Fibroblast of pulmonary artery (primary cell): ENCODE measurements around the gene NCOA5.

ENCODE experiments used
- DNase-seq: peaks from one replicate; pipeline ENCODE4 v3.0.0-alpha.2; 2010; ENCODE audit warnings: low read depth
- H3K4me3 ChIP-seq: replicated peaks from 2 replicates; pipeline ENCODE4 v1.5.1; 2011; ENCODE audit warnings: low read depth, mild to moderate bottlenecking, control low read depth, low read length, moderate library complexity
- TF ChIP-seq, protein P1 (sequence below): IDR thresholded peaks from 2 replicates; pipeline ENCODE4 v1.5.1; 2011; ENCODE audit warnings: mild to moderate bottlenecking, control low read depth, low read length, inconsistent platforms; ENCODE audit errors: missing control alignments

The NCOA5 gene

DNA sequence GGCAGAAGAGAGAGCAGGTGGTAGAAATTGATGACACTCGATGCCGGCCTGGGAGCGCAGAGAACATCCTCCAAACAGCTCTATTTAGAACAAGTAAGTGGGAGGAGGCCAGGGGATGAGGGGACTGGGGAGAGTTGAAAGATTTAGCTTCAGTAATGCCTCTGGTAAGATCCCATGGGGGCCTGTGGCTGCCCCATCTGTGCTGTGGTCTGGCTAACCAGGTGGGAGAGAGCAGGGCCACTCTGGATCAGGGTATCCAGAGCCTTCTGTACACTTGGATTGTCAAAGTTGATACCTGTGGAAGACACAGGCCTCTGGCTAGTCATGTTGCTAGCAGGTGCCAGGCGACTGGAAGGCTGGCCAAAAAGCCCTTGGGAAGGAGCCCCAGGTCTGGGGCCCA is 27.6 kb downstream of the NCOA5 start:
- H3K4me3 ChIP-seq = no peak overlapping the region
- no peak for DNase-seq
- TF ChIP-seq, protein P1, sequence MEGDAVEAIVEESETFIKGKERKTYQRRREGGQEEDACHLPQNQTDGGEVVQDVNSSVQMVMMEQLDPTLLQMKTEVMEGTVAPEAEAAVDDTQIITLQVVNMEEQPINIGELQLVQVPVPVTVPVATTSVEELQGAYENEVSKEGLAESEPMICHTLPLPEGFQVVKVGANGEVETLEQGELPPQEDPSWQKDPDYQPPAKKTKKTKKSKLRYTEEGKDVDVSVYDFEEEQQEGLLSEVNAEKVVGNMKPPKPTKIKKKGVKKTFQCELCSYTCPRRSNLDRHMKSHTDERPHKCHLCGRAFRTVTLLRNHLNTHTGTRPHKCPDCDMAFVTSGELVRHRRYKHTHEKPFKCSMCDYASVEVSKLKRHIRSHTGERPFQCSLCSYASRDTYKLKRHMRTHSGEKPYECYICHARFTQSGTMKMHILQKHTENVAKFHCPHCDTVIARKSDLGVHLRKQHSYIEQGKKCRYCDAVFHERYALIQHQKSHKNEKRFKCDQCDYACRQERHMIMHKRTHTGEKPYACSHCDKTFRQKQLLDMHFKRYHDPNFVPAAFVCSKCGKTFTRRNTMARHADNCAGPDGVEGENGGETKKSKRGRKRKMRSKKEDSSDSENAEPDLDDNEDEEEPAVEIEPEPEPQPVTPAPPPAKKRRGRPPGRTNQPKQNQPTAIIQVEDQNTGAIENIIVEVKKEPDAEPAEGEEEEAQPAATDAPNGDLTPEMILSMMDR = no peak

DNA sequence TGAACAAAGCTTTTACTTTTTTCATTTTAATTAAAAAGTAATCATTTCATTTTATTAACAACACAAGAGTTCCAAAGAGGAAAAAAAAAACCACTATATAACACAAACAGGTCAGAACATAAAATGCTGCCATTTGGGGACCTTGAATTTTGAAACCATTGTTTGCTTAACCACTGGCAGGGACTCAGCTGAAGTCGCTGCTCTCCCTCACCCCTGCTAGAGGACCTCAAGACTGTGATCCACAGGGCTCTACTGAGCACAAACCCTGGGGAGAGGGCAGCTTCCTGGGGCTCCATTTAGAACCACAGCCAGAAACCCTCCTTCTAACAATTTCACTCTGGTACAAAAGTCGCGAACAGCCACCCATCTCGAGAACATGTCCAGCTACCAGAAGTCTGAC is 28.8 kb downstream of the NCOA5 start:
- TF ChIP-seq, protein P1 = no peak
- H3K4me3 ChIP-seq = no peak overlapping the region
- no peak for DNase-seq

DNA sequence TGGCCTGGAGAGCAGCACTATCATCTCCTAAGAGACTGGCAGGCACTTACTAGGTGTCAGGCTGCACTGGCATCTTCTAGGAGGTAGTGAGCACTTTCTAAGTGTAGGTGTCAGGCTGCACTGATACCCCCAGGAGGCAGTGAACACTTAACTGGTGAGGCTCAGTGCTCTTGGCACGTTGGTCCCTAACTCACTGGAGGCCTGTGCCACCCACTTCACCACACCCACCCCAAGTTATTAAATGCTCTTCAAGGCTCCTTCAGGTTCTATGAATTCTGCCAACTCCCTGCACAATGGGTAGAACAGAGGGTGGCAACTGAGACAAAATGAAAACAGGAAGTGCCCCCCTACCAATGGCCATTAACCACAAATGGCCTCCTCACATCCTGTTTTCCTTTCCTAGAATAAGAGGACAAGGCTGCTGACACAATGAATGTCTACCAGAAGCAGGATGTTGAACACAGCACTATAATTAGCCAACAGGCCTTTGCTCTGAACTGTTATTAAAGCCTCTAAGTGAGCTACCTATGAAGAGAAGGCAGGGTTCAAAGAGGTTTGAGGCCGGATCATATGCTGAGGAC is 29.4 kb downstream of the NCOA5 start:
- DNase-seq = peak; percentile 10
- no peak overlapping the region for H3K4me3 ChIP-seq
- TF ChIP-seq, protein P1 = no peak

DNA sequence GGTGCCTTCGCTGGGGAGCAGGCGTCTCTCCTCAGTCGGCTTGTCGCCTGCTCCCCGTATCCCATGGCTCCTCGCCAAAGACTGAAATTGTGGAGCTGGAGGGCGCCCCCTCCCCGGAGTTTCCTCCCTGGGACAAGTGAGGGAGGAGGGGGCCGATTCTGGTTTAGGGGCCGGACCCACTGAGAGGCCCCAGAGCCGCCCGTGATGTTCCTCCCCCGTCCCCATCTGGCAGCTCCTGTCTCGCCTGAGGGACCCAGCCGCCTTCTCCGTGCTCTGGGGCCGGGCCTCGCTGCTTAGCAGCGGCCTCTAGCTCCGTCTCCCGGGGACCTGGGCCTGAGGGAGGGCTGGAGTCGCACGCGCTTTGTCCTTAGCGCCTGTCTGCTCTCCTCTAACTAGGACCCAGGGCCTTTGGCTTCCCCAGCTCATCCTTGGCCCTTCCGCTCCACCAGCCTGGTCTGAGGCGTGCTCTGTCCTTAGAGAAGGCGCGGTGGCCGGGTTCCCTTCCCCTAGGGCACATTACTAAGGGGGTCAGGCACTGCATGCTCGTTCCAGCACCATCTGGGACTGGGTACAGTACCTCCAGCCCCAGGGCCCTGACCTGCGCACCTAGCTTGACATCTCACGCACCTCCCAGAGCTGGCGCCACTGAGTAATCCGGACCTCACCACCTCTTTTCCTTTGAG is 31.0 kb downstream of the NCOA5 start:
- H3K4me3 ChIP-seq = peak overlapping the region; percentile 42

DNA sequence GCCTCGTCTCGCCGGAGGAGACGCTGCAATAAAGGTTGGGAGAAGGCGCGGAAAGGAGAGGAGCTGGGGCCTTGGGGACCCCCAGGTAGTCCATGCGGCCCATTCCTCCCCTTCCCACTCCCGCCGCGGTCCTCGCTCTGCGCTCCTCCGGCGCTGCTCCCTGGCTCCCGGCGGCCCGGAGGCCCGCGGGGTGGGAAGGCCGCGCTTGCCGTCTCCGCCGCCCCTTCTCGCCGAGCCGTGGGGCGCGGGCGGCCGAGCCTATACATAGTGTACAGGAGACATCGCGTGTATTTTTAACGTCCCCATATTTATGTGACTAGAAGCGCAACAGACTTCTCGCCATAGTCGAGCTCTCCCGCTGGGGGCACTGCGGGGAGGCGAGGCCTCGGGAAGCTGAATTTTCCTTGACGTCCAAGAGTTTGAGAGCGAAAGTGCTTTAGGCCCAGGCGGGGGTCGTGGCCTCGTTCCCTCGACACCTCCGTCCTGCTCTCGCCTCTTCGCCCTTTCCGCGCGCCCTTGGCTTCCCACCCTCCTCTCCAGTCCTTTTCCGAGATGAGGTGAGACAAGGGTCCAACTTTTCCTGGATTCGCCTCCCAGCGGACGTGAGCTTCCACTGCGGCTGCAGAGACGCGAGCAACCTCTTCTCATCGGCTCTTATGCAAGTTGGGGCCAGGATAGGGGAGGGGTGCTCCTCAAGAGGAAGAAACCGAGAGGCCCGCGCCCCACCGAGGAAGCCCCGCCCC is 31.7 kb downstream of the NCOA5 start:
- peak overlapping the region; percentile 42 for H3K4me3 ChIP-seq
- TF ChIP-seq, protein P1 = peak; percentile 47
- DNase-seq = peak; percentile 50

More for the DNA sequence above, 31.0 kb downstream of the NCOA5 start:
- TF ChIP-seq, protein P1 = no peak
- no peak for DNase-seq

DNA sequence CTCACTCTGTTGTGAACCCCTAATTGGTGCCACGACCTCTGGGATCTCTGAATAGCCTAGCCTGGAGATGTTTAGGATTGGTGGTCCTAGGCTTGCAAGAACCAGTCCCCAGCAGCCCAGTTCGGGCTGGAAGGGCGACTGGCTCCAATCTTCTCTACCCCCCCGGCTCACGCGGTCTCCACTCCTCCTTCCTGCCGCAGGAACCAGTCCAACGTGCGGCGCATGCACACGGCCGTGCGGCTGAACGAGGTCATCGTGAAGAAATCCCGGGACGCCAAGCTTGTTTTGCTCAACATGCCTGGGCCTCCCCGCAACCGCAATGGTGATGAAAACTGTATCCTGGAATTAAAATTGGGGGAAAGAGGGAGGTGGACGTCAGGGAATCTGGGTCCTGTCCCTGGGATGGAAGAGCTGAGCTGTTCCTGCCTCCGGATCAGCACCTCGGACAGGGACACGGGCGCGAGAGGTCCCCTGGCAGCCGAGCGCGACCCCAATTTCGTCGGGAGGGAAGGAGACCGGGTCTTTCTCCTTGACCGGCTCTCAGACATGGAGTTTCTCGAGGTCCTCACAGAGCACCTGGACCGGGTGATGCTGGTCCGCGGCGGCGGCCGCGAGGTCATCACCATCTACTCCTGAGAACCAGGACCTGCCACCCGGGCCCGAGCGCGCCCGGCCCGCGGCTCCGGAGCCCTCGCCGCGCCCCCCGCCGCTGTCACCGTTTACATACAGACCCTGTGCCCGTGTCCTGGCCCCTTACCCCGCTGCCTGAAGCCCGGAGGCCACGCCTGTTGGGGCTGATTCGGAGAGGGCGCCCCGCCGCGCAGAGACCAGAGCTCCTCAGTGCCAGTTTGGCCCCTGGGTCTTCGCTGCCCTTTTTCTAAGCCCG is 32.5 kb downstream of the NCOA5 start:
- H3K4me3 ChIP-seq = no peak overlapping the region
- TF ChIP-seq, protein P1 = no peak
- peak; percentile 57 for DNase-seq
